ENCODE results near the gene CBFA2T2.
"Not testable (repeated sequence)": the region's sequence is repeated elsewhere in the genome, so short reads cannot be mapped to it uniquely, and the experiment has no call there.

The CBFA2T2 gene

GRCh38 chr20:33470457-33470856, 19.4 kb upstream of the CBFA2T2 start:
- in situ Hi-C loops (cut with HindIII; ENCODE audit: low sequenced_read_pairs): no loop called here

- in situ Hi-C loops (cut with HindIII; ENCODE audit: low sequenced_read_pairs): no loop called here
Observed at GRCh38 chr20:33470866-33471265, 19.0 kb upstream of the CBFA2T2 start.

GRCh38 chr20:33472868-33473435, 16.9 kb upstream of the CBFA2T2 start:
- in situ Hi-C loops (cut with HindIII; ENCODE audit: low sequenced_read_pairs): no loop called here

- in situ Hi-C loops (cut with HindIII; ENCODE audit: low sequenced_read_pairs): no loop called here
Observed at GRCh38 chr20:33474097-33474873, 15.6 kb upstream of the CBFA2T2 start.

- in situ Hi-C loops (cut with HindIII; ENCODE audit: low sequenced_read_pairs): no loop called here
Observed at GRCh38 chr20:33474963-33475362, 14.9 kb upstream of the CBFA2T2 start.

GRCh38 chr20:33475381-33476152, 14.3 kb upstream of the CBFA2T2 start:
- in situ Hi-C loops (cut with HindIII; ENCODE audit: low sequenced_read_pairs): no loop called here

GRCh38 chr20:33477386-33478234, 12.3 kb upstream of the CBFA2T2 start:
- in situ Hi-C loops (cut with HindIII; ENCODE audit: low sequenced_read_pairs): no loop called here

- in situ Hi-C loops (cut with HindIII; ENCODE audit: low sequenced_read_pairs): no loop called here
Observed at GRCh38 chr20:33480048-33480447, 9.8 kb upstream of the CBFA2T2 start.

GRCh38 chr20:33481431-33481941, 8.4 kb upstream of the CBFA2T2 start:
- in situ Hi-C loops (cut with HindIII; ENCODE audit: low sequenced_read_pairs): no loop called here

GRCh38 chr20:33482581-33482980, 7.3 kb upstream of the CBFA2T2 start:
- in situ Hi-C loops (cut with HindIII; ENCODE audit: low sequenced_read_pairs): no loop called here

- in situ Hi-C loops (cut with HindIII; ENCODE audit: low sequenced_read_pairs): not testable (repeated sequence)
Observed at GRCh38 chr20:33483186-33483585, 6.7 kb upstream of the CBFA2T2 start.

GRCh38 chr20:33488201-33488600, 1.7 kb upstream of the CBFA2T2 start:
- in situ Hi-C loops (cut with HindIII; ENCODE audit: low sequenced_read_pairs): no loop called here

GRCh38 chr20:33488661-33489494, 1.0 kb upstream of the CBFA2T2 start:
- in situ Hi-C loops (cut with HindIII; ENCODE audit: low sequenced_read_pairs): not testable (repeated sequence)

GRCh38 chr20:33489495-33490022, 337 bp upstream of the CBFA2T2 start:
- in situ Hi-C loops (cut with HindIII; ENCODE audit: low sequenced_read_pairs): no loop called here

GRCh38 chr20:33490934-33491656, 1.2 kb downstream of the CBFA2T2 start:
- in situ Hi-C loops (cut with HindIII; ENCODE audit: low sequenced_read_pairs): no loop called here

- in situ Hi-C loops (cut with HindIII; ENCODE audit: low sequenced_read_pairs): no loop called here
Observed at GRCh38 chr20:33493076-33493766, 3.3 kb downstream of the CBFA2T2 start.

- in situ Hi-C loops (cut with HindIII; ENCODE audit: low sequenced_read_pairs): not testable (repeated sequence)
Observed at GRCh38 chr20:33496776-33497175, 6.9 kb downstream of the CBFA2T2 start.

GRCh38 chr20:33499355-33499754, 9.5 kb downstream of the CBFA2T2 start:
- in situ Hi-C loops (cut with HindIII; ENCODE audit: low sequenced_read_pairs): no loop called here

All from DLD1 (cell line).